ENCODE results near the gene PERCC1.

GRCh38 chr16:1414532-1415260 lies 16.2 kb upstream of the PERCC1 start, which contains the start of gene UNKL:
- no peak for TF ChIP-seq CTCF (IDR thresholded peaks at IDR 0.05)
- no peak for TF ChIP-seq ZFX (IDR thresholded peaks at IDR 0.05; ENCODE audit: borderline replicate concordance)

Data from 22Rv1 (cell line).